GM06990 (cell line): Measurements from ENCODE around the gene TLK1.

Source experiments
- DNase-seq: peaks from one replicate; pipeline ENCODE4 v3.0.0-alpha.2; 2011; ENCODE audit not compliant: insufficient read length; ENCODE audit errors: extremely low read depth
- H3K27me3 ChIP-seq: replicated peaks from 2 replicates; pipeline ENCODE4 v1.6.0; 2011; ENCODE audit warnings: low read length; ENCODE audit not compliant: control insufficient read depth, insufficient read depth
- H3K36me3 ChIP-seq: 2 replicates; pipeline ENCODE4 v1.5.1; 2011; ENCODE audit warnings: low read length; ENCODE audit not compliant: control insufficient read depth, insufficient read depth
- H3K4me3 ChIP-seq: replicated peaks from 2 replicates; pipeline ENCODE4 v1.5.1; 2011; ENCODE audit warnings: low read depth, mild to moderate bottlenecking, control low read depth, low read length
- TF ChIP-seq, protein P1 (sequence below): IDR thresholded peaks from 2 replicates; pipeline ENCODE4 v1.5.1; 2011; ENCODE audit warnings: low read length, control low read depth, mild to moderate bottlenecking, inconsistent platforms; ENCODE audit not compliant: insufficient read depth, poor library complexity, severe bottlenecking

The TLK1 gene

DNA sequence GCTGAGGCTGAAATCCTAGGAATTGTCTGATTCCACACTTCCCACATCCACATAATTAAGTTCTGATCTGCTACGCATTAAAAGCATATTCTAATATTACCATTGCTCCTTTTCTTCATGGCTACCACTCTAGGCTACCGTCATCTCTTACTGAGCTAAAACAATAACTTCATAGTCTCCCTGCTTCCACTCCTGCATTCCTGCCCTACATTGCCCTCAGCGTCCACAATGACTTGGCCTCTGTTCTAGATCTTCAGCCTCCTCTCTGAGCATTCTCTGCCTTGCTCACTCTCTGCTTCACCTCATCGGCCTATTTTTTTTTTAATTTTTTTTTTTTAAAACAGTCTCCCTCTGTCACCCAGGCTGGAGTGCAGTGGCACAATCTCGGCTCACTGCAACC is 15.8 kb upstream of the TLK1 start:
- no peaks in the 10 kb centered on the region for H3K36me3 ChIP-seq

DNA sequence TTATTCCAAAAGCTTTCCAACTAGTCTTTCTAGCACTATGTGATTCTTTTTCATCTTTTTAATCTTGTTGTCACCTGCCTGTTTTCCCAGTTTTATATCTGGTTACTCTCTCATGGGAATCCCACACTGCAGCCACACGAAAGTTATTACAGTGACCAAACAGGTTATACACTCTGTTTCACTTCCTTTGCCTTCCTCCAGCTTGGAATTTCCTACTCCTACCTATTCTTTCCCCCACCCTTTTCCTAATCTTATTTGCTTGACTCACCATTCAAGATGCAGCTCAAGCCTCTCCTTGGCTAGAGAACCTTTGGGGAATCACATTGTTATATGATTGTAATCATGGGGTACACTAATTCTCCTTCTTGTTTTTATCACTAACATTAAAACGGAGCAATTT is 13.4 kb upstream of the TLK1 start:
- H3K27me3 ChIP-seq, result no peaks in the 10 kb centered on the region
- TF ChIP-seq, protein P1, sequence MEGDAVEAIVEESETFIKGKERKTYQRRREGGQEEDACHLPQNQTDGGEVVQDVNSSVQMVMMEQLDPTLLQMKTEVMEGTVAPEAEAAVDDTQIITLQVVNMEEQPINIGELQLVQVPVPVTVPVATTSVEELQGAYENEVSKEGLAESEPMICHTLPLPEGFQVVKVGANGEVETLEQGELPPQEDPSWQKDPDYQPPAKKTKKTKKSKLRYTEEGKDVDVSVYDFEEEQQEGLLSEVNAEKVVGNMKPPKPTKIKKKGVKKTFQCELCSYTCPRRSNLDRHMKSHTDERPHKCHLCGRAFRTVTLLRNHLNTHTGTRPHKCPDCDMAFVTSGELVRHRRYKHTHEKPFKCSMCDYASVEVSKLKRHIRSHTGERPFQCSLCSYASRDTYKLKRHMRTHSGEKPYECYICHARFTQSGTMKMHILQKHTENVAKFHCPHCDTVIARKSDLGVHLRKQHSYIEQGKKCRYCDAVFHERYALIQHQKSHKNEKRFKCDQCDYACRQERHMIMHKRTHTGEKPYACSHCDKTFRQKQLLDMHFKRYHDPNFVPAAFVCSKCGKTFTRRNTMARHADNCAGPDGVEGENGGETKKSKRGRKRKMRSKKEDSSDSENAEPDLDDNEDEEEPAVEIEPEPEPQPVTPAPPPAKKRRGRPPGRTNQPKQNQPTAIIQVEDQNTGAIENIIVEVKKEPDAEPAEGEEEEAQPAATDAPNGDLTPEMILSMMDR, result no peak
- no peak for DNase-seq
- H3K36me3 ChIP-seq, result no peaks in the 10 kb centered on the region
- no peak overlapping the region for H3K4me3 ChIP-seq

More for the DNA sequence above, 15.8 kb upstream of the TLK1 start:
- no peak for DNase-seq
- Histone ChIP-seq H3K4me3 (no peak overlapping the region), H3K27me3 (no peaks in the 10 kb centered on the region)
- TF ChIP-seq, protein P1, result no peak

GRCh38 chr2:171173087-171173486 is 12.4 kb upstream of the TLK1 start:
- DNase-seq, result no peak
- H3K27me3 ChIP-seq, result no peaks in the 10 kb centered on the region
- no peaks in the 10 kb centered on the region for H3K36me3 ChIP-seq
- TF ChIP-seq, protein P1, result no peak
- H3K4me3 ChIP-seq, result no peak overlapping the region

DNA sequence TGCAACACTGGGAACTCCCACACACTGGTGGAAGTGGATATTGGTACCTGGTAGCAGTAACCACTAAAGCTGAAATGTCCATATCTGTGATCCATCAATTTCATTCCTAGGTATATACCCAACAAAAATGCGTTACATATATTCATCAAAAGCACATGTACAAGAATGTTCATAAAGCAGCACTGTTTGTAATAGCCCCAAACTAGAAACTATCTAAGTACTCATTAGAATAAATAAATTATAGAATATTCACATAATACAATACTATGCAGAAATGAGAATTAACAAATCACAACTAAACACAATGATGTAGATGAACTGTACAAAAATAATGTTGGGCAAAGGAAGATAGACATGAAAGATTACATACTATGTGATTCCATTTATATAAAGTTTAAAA is 11.1 kb upstream of the TLK1 start:
- TF ChIP-seq, protein P1, result no peak
- Histone ChIP-seq H3K27me3 (no peaks in the 10 kb centered on the region), H3K36me3 (no peaks in the 10 kb centered on the region), H3K4me3 (no peak overlapping the region)
- DNase-seq, result no peak

GRCh38 chr2:171169839-171170238 is 9.1 kb upstream of the TLK1 start:
- Histone ChIP-seq H3K4me3 (no peak overlapping the region), H3K27me3 (no peaks in the 10 kb centered on the region), H3K36me3 (no peaks in the 10 kb centered on the region)
- DNase-seq, result no peak
- TF ChIP-seq, protein P1, result no peak

DNA sequence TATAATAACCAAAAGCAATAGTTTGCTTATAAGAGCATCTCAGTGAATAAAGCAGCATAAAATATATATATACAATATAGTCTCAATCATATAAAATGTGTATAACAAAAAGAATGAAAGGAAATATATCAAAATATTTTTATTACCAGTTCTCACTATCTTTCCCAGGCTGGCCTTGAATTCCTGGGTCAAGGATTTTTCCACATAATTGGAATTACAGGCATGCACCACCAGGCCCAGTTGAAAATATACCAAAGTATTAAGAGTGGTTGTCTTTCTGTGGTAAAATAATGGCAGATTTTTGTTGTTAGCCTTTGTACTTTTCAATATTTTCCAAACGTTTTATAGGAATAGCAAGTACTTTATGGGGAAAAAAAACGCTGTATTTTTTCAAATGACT is 8.6 kb upstream of the TLK1 start:
- no peaks in the 10 kb centered on the region for H3K27me3 ChIP-seq

More for the DNA sequence above, 8.6 kb upstream of the TLK1 start:
- DNase-seq, result no peak
- TF ChIP-seq, protein P1, result no peak
- Histone ChIP-seq H3K4me3 (no peak overlapping the region), H3K36me3 (no peaks in the 10 kb centered on the region)
